PC-3 (cell line): Measurements from ENCODE around the gene TMEM242. TPM values are rescaled to one million over a fixed set of nuclear protein-coding genes. Genes with fewer than 3 reads are reported as not detected.

ENCODE experiments used
- ATAC-seq: fragments of 200-7000 bp; cut with Tn5 transposase; 2 replicates; pipeline ENCODE4 v1.9.1; 2020; ENCODE audit warnings: mild to moderate bottlenecking, moderate library complexity
- BruUV-seq: library from RNA; stranded (reverse); fragments of 400-500 nt; replicated peaks from 2 replicates; lab custom pipeline; 2021; lab: Mats Ljungman, UMichigan
- CTCF ChIA-PET: fragments of 300-600 bp; sonication (Branson Sonifier 250); formaldehyde crosslinking; loops from one replicate; lab custom pipeline; 2022; ENCODE audit warnings: antibody characterized with exemption; lab: Charles Lee
- POLR2A ChIA-PET: fragments of 300-600 bp; sonication (Branson Sonifier 250); formaldehyde crosslinking; loops from one replicate; lab custom pipeline; 2022; ENCODE audit warnings: antibody characterized with exemption; ENCODE audit not compliant: unreplicated experiment; lab: Charles Lee
- DNase-seq: peaks from one replicate; pipeline ENCODE4 v3.0.0-alpha.2; 2015
- H2AFZ ChIP-seq: fragments of 300-600 bp; sonication (generic); 2 replicates; pipeline ENCODE4 v1.6.0; 2016; ENCODE audit warnings: antibody characterized with exemption, low read length
- H3F3A ChIP-seq: fragments of 300-600 bp; sonication (generic); one replicate; pipeline ENCODE4 v1.6.0; 2017; ENCODE audit warnings: antibody characterized with exemption, low read length, control low read depth, mild to moderate bottlenecking; ENCODE audit not compliant: unreplicated experiment
- H3K27ac ChIP-seq: fragments of 300-600 bp; sonication (generic); 2 replicates; pipeline ENCODE4 v1.5.1; 2016; ENCODE audit warnings: mild to moderate bottlenecking, low read length
- H3K27me3 ChIP-seq: fragments of 300-600 bp; sonication (generic); 2 replicates; pipeline ENCODE4 v1.6.1; 2016; ENCODE audit warnings: low read length, mixed read lengths
- H3K36me3 ChIP-seq: fragments of 300-600 bp; sonication (generic); 2 replicates; pipeline ENCODE4 v1.6.1; 2016; ENCODE audit warnings: low read depth, mixed run types, low read length, mixed read lengths
- H3K4me1 ChIP-seq: fragments of 300-600 bp; sonication (generic); 2 replicates; pipeline ENCODE4 v1.5.1; 2016; ENCODE audit warnings: low read length; ENCODE audit not compliant: insufficient read depth
- H3K4me2 ChIP-seq: fragments of 300-600 bp; sonication (generic); 2 replicates; pipeline ENCODE4 v1.6.0; 2016; ENCODE audit warnings: low read length
- H3K4me3 ChIP-seq: fragments of 300-600 bp; sonication (generic); 2 replicates; pipeline ENCODE4 v1.5.1; 2016; ENCODE audit warnings: mild to moderate bottlenecking, low read length, mixed read lengths
- H3K79me2 ChIP-seq: fragments of 300-600 bp; sonication (generic); 2 replicates; pipeline ENCODE4 v1.6.1; 2017; ENCODE audit warnings: low read length, mixed read lengths
- H3K9ac ChIP-seq: fragments of 300-600 bp; sonication (generic); 2 replicates; pipeline ENCODE4 v1.6.0; 2016; ENCODE audit warnings: mild to moderate bottlenecking, low read length
- H3K9me2 ChIP-seq: fragments of 300-600 bp; sonication (generic); replicated peaks from 2 replicates; pipeline ENCODE4 v1.6.1; 2016; ENCODE audit warnings: mixed run types, low read length, mixed read lengths
- H3K9me3 ChIP-seq: fragments of 300-600 bp; sonication (generic); 2 replicates; pipeline ENCODE4 v1.6.1; 2016; ENCODE audit warnings: low read length, mixed read lengths
- H4K20me1 ChIP-seq: fragments of 300-600 bp; sonication (generic); 2 replicates; pipeline ENCODE4 v1.6.1; 2016; ENCODE audit warnings: low read length, mixed read lengths
- CTCF ChIP-seq: fragments of 300-600 bp; sonication (generic); conservative IDR thresholded peaks from 2 replicates; pipeline ENCODE4 v1.5.1; 2017; ENCODE audit warnings: antibody characterized with exemption, low read depth, mild to moderate bottlenecking, low read length
- EZH2 ChIP-seq: fragments of 300-600 bp; sonication (generic); IDR thresholded peaks from one replicate; pipeline ENCODE4 v1.6.1; 2017; ENCODE audit warnings: antibody characterized with exemption, mild to moderate bottlenecking, low read length; ENCODE audit not compliant: unreplicated experiment
- EZH2phosphoT487 ChIP-seq: fragments of 300-600 bp; sonication (generic); IDR thresholded peaks from 2 replicates; pipeline ENCODE4 v1.6.1; 2018; ENCODE audit warnings: mild to moderate bottlenecking, antibody characterized with exemption, low read length, borderline replicate concordance
- intact Hi-C: fragments of 100-400 bp; cut with micrococcal nuclease; formaldehyde crosslinking; loops from 2 replicates; pipeline ENCODE4 v1.9.0; 2023
- total RNA-seq: library from RNA; depleted of rRNA; stranded (reverse); fragments of >200 nt; gene quantifications from 2 replicates; pipeline ENCODE4 v1.2.3, GENCODE V29; 2014

The TMEM242 gene
- total RNA-seq, 1 experiment from 2014 or later: 7.9 TPM

DNA sequence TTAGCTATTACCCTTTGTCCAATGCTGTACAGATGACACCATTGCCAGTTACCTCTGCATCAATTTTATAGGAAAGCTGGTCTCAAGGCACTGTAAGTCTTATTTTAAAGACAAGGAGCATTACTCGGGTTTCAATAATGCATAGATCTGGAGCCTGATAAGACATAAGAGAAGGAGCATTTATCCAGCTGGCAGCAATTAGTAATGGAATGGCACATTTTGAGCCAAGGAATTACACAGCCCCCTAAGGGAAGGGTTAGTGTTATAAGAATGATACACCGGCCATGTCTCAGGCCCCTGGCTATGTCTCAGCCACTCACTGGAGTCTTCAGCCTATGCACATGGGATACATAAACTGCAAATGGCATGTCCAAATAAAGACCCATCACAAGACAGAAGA, 23.1 kb upstream of the TMEM242 start:
- H3K27ac ChIP-seq: no peak overlapping the region
- no peaks in the 10 kb centered on the region for H3K79me2 ChIP-seq
- H3K9me3 ChIP-seq: no peaks in the 10 kb centered on the region
- intact Hi-C loops: no loop called here
- H4K20me1 ChIP-seq: no peaks in the 10 kb centered on the region
- no peaks in the 10 kb centered on the region for H3K9me2 ChIP-seq
- no peaks in the 10 kb centered on the region for H3K27me3 ChIP-seq
- no peaks in the 10 kb centered on the region for H3F3A ChIP-seq
- CTCF ChIA-PET: no interaction called here
- no peak for DNase-seq
- H3K4me2 ChIP-seq: no peak overlapping the region
- H3K4me3 ChIP-seq: no peak overlapping the region
- POLR2A ChIA-PET: no interaction called here
- TF ChIP-seq CTCF: no peak
- no peak for TF ChIP-seq EZH2
- BruUV-seq: no TSS peak
- H2AFZ ChIP-seq: no peak overlapping the region
- no peaks in the 10 kb centered on the region for H3K4me1 ChIP-seq
- ATAC-seq: no peak
- H3K9ac ChIP-seq: no peak overlapping the region
- no peaks in the 10 kb centered on the region for H3K36me3 ChIP-seq

- Histone ChIP-seq H3K79me2 (no peaks in the 10 kb centered on the region), H3K4me3 (no peak overlapping the region), H4K20me1 (no peaks in the 10 kb centered on the region), H3K9me2 (no peaks in the 10 kb centered on the region), H3K4me2 (no peak overlapping the region), H3F3A (no peaks in the 10 kb centered on the region), H3K27ac (no peak overlapping the region), H3K4me1 (no peaks in the 10 kb centered on the region), H3K9ac (no peak overlapping the region), H2AFZ (no peak overlapping the region), H3K9me3 (no peaks in the 10 kb centered on the region), H3K36me3 (no peaks in the 10 kb centered on the region), H3K27me3 (no peaks in the 10 kb centered on the region)
- intact Hi-C loops: no loop called here
- ATAC-seq: no peak
- BruUV-seq: no TSS peak
- DNase-seq: no peak
- POLR2A ChIA-PET: no interaction called here
- TF ChIP-seq CTCF (no peak), EZH2 (no peak), EZH2phosphoT487 (no peak)
- CTCF ChIA-PET: no interaction called here
Measured at GRCh38 chr6:157343732-157344131, 20.4 kb upstream of the TMEM242 start.

DNA sequence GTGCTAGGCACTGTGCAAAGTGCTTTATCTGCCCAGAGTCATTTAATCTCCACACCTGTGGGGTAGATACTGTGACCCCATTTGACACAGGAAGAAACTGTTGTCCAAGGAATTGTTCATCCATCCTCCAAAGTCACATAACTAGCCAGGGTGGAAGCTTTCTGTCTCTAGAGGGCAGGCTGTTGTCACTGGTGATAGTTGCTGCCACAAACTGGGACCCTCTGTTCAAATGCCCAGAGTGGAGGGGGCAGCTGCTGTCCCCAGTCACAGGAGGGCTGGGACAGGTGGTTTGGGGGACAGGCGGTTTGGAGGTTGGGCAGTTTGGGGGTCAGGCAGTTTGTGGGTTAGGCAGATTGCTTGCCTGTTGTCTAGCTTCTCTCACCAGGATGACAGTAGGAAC, 16.1 kb upstream of the TMEM242 start:
- Histone ChIP-seq H3K4me3 (no peak overlapping the region), H3K27me3 (no peaks in the 10 kb centered on the region), H3K9ac (no peak overlapping the region), H3F3A (no peaks in the 10 kb centered on the region), H3K4me2 (no peak overlapping the region), H2AFZ (no peak overlapping the region), H3K9me3 (no peaks in the 10 kb centered on the region), H3K9me2 (no peaks in the 10 kb centered on the region), H3K79me2 (no peaks in the 10 kb centered on the region), H3K36me3 (no peaks in the 10 kb centered on the region), H3K4me1 (no peaks in the 10 kb centered on the region), H3K27ac (no peak overlapping the region), H4K20me1 (no peaks in the 10 kb centered on the region)
- BruUV-seq: no TSS peak
- TF ChIP-seq EZH2phosphoT487 (no peak), CTCF (peak; percentile 47; the same call in 1 of the 2 replicates)
- ChIA-PET CTCF (no interaction called here), POLR2A (no interaction called here)
- intact Hi-C loops: no loop called here
- ATAC-seq (no peak), DNase-seq (no peak)
